AG04449 (cell line): Measurements from ENCODE around the gene NEBL.

Experiments used
- CTCF ChIA-PET: fragments of 350-600 bp; formaldehyde crosslinking; extraction: SDS; loops from one replicate; lab custom pipeline; 2021; ENCODE audit warnings: antibody characterized with exemption; lab: Yijun Ruan, JAX
- POLR2A ChIA-PET: fragments of 400-600, 350-600 bp; formaldehyde crosslinking; extraction: SDS; loops from one replicate; lab custom pipeline; 2020; ENCODE audit warnings: antibody characterized with exemption, inconsistent platforms; lab: Yijun Ruan, JAX
- DNase-seq: peaks from one replicate; pipeline ENCODE4 v3.0.0-alpha.2; 2010; ENCODE audit warnings: low read depth, low spot score
- H3K4me3 ChIP-seq: 2 replicates; pipeline ENCODE4 v1.5.1; 2011; ENCODE audit warnings: low read depth, mild to moderate bottlenecking, control low read depth, low read length
- TF ChIP-seq, protein P1 (sequence below): IDR thresholded peaks from one replicate; pipeline ENCODE4 v1.5.1; 2011; ENCODE audit warnings: mild to moderate bottlenecking, moderate library complexity, low read length, control low read depth, inconsistent platforms; ENCODE audit not compliant: insufficient read depth; ENCODE audit errors: missing control alignments

Gene NEBL

DNA sequence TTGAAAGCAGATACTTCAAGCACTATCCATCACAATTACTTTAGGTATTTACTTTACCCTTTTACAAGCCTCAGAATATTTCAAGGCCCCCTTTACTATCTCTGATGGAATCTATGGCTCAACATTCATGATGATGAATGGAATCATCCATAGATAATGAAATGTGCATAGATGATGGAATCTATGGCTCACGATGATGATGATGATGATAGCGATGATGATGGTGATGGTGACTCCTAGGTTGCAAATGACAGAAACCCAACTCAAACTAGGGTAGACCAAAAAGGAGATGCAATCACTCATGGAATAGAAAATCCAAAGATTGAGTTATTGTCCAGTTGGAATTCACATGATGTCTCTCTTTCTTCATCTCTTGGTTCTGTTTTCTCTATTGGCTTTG is 55.7 kb downstream of the NEBL start:
- TF ChIP-seq, protein P1, sequence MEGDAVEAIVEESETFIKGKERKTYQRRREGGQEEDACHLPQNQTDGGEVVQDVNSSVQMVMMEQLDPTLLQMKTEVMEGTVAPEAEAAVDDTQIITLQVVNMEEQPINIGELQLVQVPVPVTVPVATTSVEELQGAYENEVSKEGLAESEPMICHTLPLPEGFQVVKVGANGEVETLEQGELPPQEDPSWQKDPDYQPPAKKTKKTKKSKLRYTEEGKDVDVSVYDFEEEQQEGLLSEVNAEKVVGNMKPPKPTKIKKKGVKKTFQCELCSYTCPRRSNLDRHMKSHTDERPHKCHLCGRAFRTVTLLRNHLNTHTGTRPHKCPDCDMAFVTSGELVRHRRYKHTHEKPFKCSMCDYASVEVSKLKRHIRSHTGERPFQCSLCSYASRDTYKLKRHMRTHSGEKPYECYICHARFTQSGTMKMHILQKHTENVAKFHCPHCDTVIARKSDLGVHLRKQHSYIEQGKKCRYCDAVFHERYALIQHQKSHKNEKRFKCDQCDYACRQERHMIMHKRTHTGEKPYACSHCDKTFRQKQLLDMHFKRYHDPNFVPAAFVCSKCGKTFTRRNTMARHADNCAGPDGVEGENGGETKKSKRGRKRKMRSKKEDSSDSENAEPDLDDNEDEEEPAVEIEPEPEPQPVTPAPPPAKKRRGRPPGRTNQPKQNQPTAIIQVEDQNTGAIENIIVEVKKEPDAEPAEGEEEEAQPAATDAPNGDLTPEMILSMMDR: no peak
- CTCF ChIA-PET: no interaction called here
- POLR2A ChIA-PET: no interaction called here
- no peak for DNase-seq
- no peak overlapping the region for H3K4me3 ChIP-seq

DNA sequence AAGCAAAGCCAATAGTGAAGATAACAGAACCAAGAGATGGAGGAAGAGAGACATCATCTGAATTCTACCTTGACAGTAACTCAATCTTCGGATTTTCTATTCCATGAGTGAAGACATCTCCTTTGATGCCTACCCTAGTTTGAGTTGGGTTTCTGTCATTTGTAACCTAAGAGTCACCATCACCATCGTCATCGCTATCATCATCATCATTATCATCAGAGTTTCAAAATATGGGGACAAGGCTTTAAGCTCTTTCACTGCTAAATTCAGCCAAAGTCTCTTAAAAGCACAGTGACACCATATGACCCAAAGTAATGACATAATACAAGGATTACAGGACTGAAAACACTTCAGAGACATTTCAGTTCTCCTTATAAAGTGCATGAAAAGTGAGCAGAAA is 57.2 kb downstream of the NEBL start:
- CTCF ChIA-PET: no interaction called here

DNA sequence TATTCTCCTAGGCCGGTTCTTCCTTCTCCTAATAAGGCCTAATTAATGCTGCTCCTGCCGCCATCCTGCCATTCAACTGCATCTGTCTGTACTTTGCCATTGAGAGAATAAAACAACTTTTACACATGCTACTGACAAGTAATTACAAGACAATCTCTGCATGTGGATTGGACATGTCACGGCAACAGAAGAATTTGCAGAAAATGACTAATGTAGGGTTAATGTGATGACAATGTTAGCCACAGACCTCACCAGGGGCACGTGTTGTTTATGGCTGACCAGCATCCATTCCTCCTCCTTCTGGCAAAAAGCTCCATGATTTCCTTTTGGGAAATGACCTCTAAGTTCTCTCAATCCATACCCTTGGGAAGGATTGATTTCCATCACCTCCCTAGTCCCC is 58.0 kb downstream of the NEBL start:
- ChIA-PET POLR2A (no interaction called here), CTCF (no interaction called here)
- TF ChIP-seq, protein P1: no peak
- H3K4me3 ChIP-seq: no peak overlapping the region
- DNase-seq: no peak

More for the DNA sequence above, 57.2 kb downstream of the NEBL start:
- TF ChIP-seq, protein P1: no peak
- POLR2A ChIA-PET: no interaction called here
- no peak overlapping the region for H3K4me3 ChIP-seq
- no peak for DNase-seq

DNA sequence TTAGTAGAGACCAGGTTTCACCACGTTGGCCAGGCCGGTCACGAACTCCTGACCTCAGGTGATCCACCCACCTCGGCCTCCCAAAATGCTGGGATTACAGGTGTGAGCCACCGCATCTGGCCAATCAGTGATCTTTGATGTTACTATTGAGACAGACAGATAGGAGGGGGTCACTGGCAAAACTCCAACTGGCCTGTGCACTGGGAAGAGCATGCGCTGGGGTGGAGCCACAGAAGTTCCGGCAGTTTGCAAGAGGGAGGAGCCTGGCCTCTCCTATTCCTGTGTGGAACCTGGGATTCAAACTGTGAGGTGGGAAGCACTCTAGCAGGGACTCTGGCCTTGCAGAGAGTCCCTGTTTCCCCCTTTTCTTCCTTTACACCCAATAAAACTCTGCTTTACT is 60.7 kb downstream of the NEBL start:
- H3K4me3 ChIP-seq: no peak overlapping the region
- no peak for DNase-seq
- ChIA-PET POLR2A (no interaction called here), CTCF (interaction anchor here (0.8 kb wide), 1 partner anchor 19 kb away, joined by 3 read pairs; no protein-coding TSS in a partner anchor)
- TF ChIP-seq, protein P1: no peak

DNA sequence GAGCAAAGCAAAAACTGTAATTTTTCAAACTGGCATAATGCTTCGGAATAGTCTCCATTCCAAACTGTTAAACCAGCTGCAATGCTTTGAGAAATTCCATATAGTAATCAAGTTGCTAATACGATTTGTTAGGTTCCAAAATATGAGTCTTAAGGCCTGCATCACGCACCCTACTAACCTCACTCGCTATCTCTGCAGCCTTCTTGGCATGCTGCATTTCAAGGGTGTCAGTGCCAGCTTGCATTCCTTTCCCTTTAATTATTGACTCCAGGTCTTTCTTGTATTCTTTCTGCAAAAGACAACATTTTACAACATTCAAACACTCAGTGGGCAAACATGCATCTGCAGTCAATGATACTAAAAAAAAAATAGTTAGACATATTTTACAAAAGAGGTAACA is 61.8 kb downstream of the NEBL start:
- DNase-seq: no peak
- no peak overlapping the region for H3K4me3 ChIP-seq
- ChIA-PET POLR2A (no interaction called here), CTCF (interaction anchor here (0.8 kb wide), 1 partner anchor 20 kb away, joined by 3 read pairs; no protein-coding TSS in a partner anchor)
- TF ChIP-seq, protein P1: no peak

DNA sequence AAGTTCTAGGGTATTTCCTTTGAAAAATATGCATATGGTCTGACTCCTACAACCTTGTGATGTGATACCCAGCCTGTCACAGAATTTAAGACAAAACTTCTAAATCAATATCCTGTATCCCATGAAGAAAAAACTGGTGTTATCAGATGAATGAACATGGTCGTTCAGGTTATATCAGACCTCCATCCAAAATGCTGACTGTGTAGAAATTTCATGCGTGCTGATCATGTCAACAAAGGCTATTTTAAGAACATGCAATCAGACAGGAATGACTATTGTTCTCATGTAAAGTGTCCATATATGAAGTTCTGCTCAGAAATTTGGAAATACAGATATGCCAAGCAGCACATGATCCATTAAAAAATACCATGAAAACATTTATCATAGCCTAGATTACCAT is 62.3 kb downstream of the NEBL start:
- ChIA-PET CTCF (no interaction called here), POLR2A (no interaction called here)
- no peak overlapping the region for H3K4me3 ChIP-seq
- TF ChIP-seq, protein P1: no peak
- no peak for DNase-seq
